Measurements from ENCODE around the gene MORN5. TPM values are rescaled to one million over a fixed set of nuclear protein-coding genes. Genes with fewer than 3 reads are reported as not detected.
"Not testable (repeated sequence)": the region's sequence is repeated elsewhere in the genome, so short reads cannot be mapped to it uniquely, and the experiment has no call there.

The MORN5 gene
- total RNA-seq: under 1 TPM in 1 of 2 donors, not detected in 1; 0.82 TPM

DNA sequence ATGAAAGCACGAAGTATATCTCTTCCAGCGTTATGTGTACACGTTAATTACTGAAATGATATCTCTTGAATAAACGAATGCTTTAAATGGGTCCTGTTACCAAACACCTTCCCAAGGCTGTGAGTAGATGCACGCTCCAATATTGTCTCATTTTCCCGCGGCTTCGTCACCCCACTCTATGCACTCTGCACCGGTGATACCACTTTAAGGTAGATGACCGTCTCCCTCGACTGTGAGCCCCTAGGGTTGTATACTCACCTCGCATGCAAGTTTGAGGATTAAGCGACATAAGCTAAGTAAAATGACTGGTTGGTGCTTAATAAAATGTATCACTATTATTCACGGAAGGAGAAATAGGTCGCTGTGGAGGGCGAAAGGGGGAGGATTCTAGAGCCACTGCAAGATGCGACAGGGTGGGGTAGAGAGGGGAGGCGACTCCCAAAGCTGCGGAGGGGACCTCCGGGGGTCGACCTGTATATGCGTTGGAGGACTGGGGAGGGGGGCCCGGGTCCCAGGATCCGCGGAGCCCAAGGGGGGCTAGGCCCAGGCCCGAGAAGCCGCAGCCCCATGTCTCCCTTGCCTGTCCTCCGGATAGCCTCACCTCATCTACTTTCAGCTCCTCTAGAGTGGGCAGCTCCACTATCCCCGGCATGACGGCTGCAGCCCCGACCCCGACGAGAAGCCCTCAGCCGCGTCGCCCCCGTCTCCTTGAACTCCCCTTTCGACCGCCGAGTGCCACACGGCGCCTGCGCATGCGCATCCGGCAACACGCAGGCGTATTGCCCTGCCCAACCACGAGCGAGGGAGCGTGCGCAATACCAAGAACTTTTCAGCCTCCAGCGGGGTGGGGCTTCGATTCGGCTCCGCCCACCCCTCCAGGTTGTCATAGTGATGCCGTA is at the start of gene MORN5, which contains the start of gene NDUFA8:
TSS of gene MORN5 (plus strand) at position 883 of the 899 bp plus-strand sequence. CDS start 65 bp downstream, outside the sequence.
TSS of gene NDUFA8 (minus strand) at position 754 of the 899 bp plus-strand sequence. CDS start at position 652, 102 bp downstream.
- peaks cover 9 to 17% of the 10 kb centered on the region in 2 donors for H3K36me3 Mint-ChIP-seq
- no peaks in the 10 kb centered on the region for H3K9me3 Mint-ChIP-seq
- peak within 1 kb of the TSS; percentile 89 to 98 for H3K27ac Mint-ChIP-seq
- DNase-seq (ENCODE audit: low spot score in 2 of 2): peak; percentile 95 to 96
- peak; percentile 96 to 98 for ATAC-seq

DNA sequence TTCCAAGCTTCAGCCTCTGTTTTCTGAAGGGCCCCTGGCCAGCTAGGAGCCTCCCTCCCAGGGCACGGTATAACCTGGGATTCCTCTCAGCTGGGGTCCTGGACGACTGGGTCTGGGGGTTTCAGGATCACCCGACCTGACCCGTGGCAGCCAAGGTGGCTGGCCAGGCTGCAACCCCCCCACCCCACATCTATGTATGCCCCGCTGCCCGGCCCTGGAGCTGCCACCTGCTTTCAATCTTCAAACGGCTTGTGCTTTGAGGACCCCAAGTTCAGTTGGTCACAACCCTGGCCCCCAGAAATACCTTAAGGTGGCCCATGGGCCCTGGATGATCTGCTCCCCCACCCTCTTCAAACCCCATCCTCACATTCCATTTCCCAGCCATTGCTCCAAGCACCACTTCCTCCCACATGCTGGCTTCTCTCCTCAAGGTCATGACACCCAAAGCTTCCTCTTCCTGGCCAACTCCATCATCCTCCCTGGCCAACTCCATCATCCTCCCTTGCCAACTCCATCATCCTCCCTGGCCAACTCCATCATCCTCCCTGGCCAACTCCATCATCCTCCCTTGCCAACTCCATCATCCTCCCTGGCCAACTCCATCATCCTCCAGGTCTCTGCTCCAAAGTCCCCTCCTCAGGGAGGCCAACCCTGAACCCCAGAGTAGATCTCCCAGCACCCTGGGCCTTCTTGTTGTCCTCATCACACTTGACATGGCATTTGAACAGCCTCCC is 49.4 kb upstream of the MORN5 start:
- Mint-ChIP-seq H3K27ac (no peak overlapping the region), H3K9me3 (no peaks in the 10 kb centered on the region), H3K36me3 (no peaks in the 10 kb centered on the region)
- ATAC-seq (no peak), DNase-seq (ENCODE audit: low spot score in 2 of 2) (no peak)

DNA sequence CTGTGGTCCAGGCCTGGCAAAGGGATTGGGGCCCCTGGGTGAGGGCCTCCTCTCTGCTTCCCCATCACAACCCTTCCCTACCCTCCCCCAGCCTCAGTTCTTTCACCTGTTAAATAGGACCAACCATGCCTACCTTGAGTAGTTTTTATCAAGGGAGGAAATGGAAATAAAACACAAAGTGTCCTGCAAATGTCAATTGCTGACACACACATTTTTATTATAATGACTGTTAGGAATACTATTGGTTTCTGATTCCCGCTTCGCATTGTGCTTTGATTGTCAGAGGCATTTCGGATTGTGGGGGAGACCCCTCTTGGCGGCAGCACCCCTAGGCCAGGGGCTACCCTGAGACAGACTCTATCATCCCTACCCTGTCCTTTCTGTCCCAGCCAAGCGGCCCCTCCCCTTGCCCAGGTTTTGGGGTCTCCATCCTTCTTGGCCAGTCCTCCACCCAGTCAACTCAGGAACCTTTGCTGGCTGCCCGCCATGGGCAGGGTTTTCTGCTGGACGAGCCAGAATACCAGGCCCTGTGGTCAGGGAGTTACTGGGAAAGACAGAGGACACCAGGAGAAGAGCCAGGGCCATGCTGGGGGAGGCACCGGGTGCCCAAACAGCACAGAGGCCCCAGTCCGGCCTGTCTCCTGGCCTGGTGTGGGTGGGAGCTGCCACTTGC is 48.2 kb upstream of the MORN5 start:
- ATAC-seq (no peak), DNase-seq (ENCODE audit: low spot score in 2 of 2) (no peak)
- no peak overlapping the region for H3K27ac Mint-ChIP-seq
- no peaks in the 10 kb centered on the region for H3K36me3 Mint-ChIP-seq
- no peaks in the 10 kb centered on the region for H3K9me3 Mint-ChIP-seq

GRCh38 chr9:122112238-122112637 is 47.5 kb upstream of the MORN5 start:
- ATAC-seq: no peak
- no peaks in the 10 kb centered on the region for H3K36me3 Mint-ChIP-seq

DNA sequence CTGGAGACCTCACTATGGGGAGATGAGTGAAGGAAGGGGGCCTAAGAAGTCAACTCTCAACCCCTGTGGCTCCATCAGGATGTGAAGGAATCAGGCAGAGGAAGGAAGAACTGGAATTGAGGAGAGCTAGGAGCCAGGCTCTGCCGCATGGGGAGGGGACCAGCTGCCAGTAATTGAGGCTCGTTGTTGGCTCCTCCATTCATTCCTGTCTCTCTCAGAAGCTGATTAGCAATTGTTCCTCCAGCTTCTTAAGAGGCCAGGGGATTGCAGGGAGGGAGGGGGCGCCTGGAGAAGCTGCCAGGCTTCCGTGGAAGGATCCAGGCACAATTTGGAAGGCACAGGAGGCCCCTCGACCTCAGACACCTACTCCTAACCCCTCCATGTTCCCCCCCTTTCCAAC is 46.1 kb upstream of the MORN5 start:
- H3K36me3 Mint-ChIP-seq: no peaks in the 10 kb centered on the region
- ATAC-seq (no peak), DNase-seq (ENCODE audit: low spot score in 2 of 2) (no peak)
- H3K9me3 Mint-ChIP-seq: no peaks in the 10 kb centered on the region
- H3K27ac Mint-ChIP-seq: no peak overlapping the region

More at GRCh38 chr9:122112238-122112637, 47.5 kb upstream of the MORN5 start:
- H3K9me3 Mint-ChIP-seq: no peaks in the 10 kb centered on the region
- no peak overlapping the region for H3K27ac Mint-ChIP-seq
- DNase-seq (ENCODE audit: low spot score in 2 of 2): no peak

- Mint-ChIP-seq H3K27ac (no peak overlapping the region), H3K9me3 (no peaks in the 10 kb centered on the region), H3K36me3 (no peaks in the 10 kb centered on the region)
- ATAC-seq (no peak), DNase-seq (ENCODE audit: low spot score in 2 of 2) (no peak)
Observed at GRCh38 chr9:122115176-122116035, 44.3 kb upstream of the MORN5 start.

DNA sequence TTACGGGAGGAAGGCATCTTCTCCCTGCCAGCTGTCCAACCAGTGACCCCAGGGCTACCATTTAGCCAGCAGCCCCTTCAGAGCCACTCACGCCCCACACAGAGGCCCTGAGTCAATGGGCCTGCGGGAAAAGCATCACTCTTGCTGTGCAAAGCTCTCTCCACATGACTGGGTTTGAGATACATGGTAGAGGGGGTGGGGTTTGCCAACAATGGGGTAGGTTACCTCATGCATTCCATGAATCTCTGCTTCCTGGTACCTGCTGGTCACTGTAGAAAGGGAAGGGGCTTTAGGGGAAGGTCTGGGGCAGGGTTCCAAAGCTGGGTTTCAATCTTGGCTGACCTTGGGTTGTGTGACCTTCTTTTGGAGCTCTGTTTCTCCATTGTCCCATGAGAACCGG is 43.7 kb upstream of the MORN5 start:
- Mint-ChIP-seq H3K27ac (no peak overlapping the region), H3K36me3 (no peaks in the 10 kb centered on the region), H3K9me3 (no peaks in the 10 kb centered on the region)
- DNase-seq (ENCODE audit: low spot score in 2 of 2) (no peak), ATAC-seq (no peak)

- Mint-ChIP-seq H3K9me3 (no peaks in the 10 kb centered on the region), H3K36me3 (no peaks in the 10 kb centered on the region), H3K27ac (no peak overlapping the region)
- no peak for DNase-seq (ENCODE audit: low spot score in 2 of 2)
- ATAC-seq: no peak
Observed at GRCh38 chr9:122116448-122117173, 43.1 kb upstream of the MORN5 start.

DNA sequence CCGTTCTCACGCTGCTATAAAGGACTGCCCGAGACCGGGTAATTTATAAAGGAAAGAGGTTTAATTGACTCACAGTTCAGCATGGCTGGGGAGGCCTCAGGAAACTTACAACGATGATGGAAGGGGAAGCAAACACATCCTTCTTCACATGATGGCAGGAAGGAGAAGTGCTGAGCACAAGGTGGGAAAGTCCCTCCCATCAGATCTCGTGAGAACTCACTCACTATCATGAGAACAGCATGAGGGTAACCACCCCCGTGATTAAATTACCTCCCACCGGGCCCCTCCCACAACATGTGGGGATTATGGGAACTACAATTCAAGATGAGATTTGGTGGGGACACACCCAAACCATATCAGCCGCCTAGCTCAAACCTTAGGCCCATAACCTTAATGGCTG is 42.5 kb upstream of the MORN5 start:
- DNase-seq (ENCODE audit: low spot score in 2 of 2); H3K27ac Mint-ChIP-seq; H3K36me3 Mint-ChIP-seq; ATAC-seq; H3K9me3 Mint-ChIP-seq: not testable (repeated sequence)

GRCh38 chr9:122118343-122119165 is 41.2 kb upstream of the MORN5 start:
- H3K36me3 Mint-ChIP-seq: no peaks in the 10 kb centered on the region
- no peak overlapping the region for H3K27ac Mint-ChIP-seq
- H3K9me3 Mint-ChIP-seq: no peaks in the 10 kb centered on the region
- ATAC-seq (no peak), DNase-seq (ENCODE audit: low spot score in 2 of 2) (no peak)

GRCh38 chr9:122119166-122119521 is 40.6 kb upstream of the MORN5 start:
- DNase-seq (ENCODE audit: low spot score in 2 of 2): no peak
- ATAC-seq: no peak
- H3K9me3 Mint-ChIP-seq: no peaks in the 10 kb centered on the region
- no peaks in the 10 kb centered on the region for H3K36me3 Mint-ChIP-seq
- no peak overlapping the region for H3K27ac Mint-ChIP-seq

GRCh38 chr9:122119721-122120120 is 40.0 kb upstream of the MORN5 start:
- DNase-seq (ENCODE audit: low spot score in 2 of 2): no peak
- Mint-ChIP-seq H3K9me3 (no peaks in the 10 kb centered on the region), H3K27ac (no peak overlapping the region), H3K36me3 (no peaks in the 10 kb centered on the region)
- ATAC-seq: no peak

GRCh38 chr9:122120316-122121071 is 39.2 kb upstream of the MORN5 start:
- H3K36me3 Mint-ChIP-seq: no peaks in the 10 kb centered on the region
- ATAC-seq (no peak), DNase-seq (ENCODE audit: low spot score in 2 of 2) (no peak)
- no peaks in the 10 kb centered on the region for H3K9me3 Mint-ChIP-seq
- no peak overlapping the region for H3K27ac Mint-ChIP-seq

GRCh38 chr9:122121391-122121790 is 38.3 kb upstream of the MORN5 start:
- H3K36me3 Mint-ChIP-seq: no peaks in the 10 kb centered on the region
- DNase-seq (ENCODE audit: low spot score in 2 of 2): no peak
- H3K27ac Mint-ChIP-seq: no peak overlapping the region
- no peaks in the 10 kb centered on the region for H3K9me3 Mint-ChIP-seq
- ATAC-seq: no peak
